ENCODE measurements around the gene PDE10A.

The PDE10A gene

GRCh38 chr6:165662749-165663376 lies at the start of gene PDE10A:
Gene PDE10A (minus strand): TSS chr6:165663241. CDS start chr6:165662811, 430 bp downstream.
- H3K9ac ChIP-seq (ENCODE audit: low read depth, low read length): no peak within 1 kb of the TSS
- peaks cover 40% of the 10 kb centered on the region for H3K4me1 ChIP-seq (ENCODE audit: control insufficient read depth, insufficient read depth, low read length)
- no peaks in the 10 kb centered on the region for H3K36me3 ChIP-seq (ENCODE audit: control insufficient read depth, insufficient read depth, low read length)
- H3K9me3 ChIP-seq (ENCODE audit: control insufficient read depth, insufficient read depth, low read length): no peaks in the 10 kb centered on the region
- no peak within 1 kb of the TSS for H3K27ac ChIP-seq (ENCODE audit: low read depth, low read length)
- H3K4me3 ChIP-seq (ENCODE audit: low read depth, low read length): peak within 1 kb of the TSS; percentile 56
- peaks cover 87% of the 10 kb centered on the region for H3K27me3 ChIP-seq (ENCODE audit: control insufficient read depth, insufficient read depth, low read length)

GRCh38 chr6:165708985-165709576 lies 46.0 kb upstream of the PDE10A start:
- Histone ChIP-seq H3K9ac (ENCODE audit: low read depth, low read length) (no peak overlapping the region), H3K27ac (ENCODE audit: low read depth, low read length) (no peak overlapping the region), H3K9me3 (ENCODE audit: control insufficient read depth, insufficient read depth, low read length) (no peaks in the 10 kb centered on the region), H3K4me1 (ENCODE audit: control insufficient read depth, insufficient read depth, low read length) (peaks cover 10% of the 10 kb centered on the region), H3K27me3 (ENCODE audit: control insufficient read depth, insufficient read depth, low read length) (no peaks in the 10 kb centered on the region), H3K36me3 (ENCODE audit: control insufficient read depth, insufficient read depth, low read length) (no peaks in the 10 kb centered on the region), H3K4me3 (ENCODE audit: low read depth, low read length) (no peak overlapping the region)

- no peak overlapping the region for H3K9ac ChIP-seq (ENCODE audit: low read depth, low read length)
- H3K4me1 ChIP-seq (ENCODE audit: control insufficient read depth, insufficient read depth, low read length): peaks cover 10% of the 10 kb centered on the region
- H3K9me3 ChIP-seq (ENCODE audit: control insufficient read depth, insufficient read depth, low read length): no peaks in the 10 kb centered on the region
- no peaks in the 10 kb centered on the region for H3K36me3 ChIP-seq (ENCODE audit: control insufficient read depth, insufficient read depth, low read length)
- H3K27ac ChIP-seq (ENCODE audit: low read depth, low read length): no peak overlapping the region
- H3K27me3 ChIP-seq (ENCODE audit: control insufficient read depth, insufficient read depth, low read length): no peaks in the 10 kb centered on the region
- no peak overlapping the region for H3K4me3 ChIP-seq (ENCODE audit: low read depth, low read length)
Measured at GRCh38 chr6:165707067-165707853, 44.2 kb upstream of the PDE10A start.

GRCh38 chr6:165705941-165706340 lies 42.9 kb upstream of the PDE10A start:
- Histone ChIP-seq H3K27ac (ENCODE audit: low read depth, low read length) (no peak overlapping the region), H3K9me3 (ENCODE audit: control insufficient read depth, insufficient read depth, low read length) (no peaks in the 10 kb centered on the region)

GRCh38 chr6:165704045-165704748 lies 41.2 kb upstream of the PDE10A start:
- H3K36me3 ChIP-seq (ENCODE audit: control insufficient read depth, insufficient read depth, low read length): no peaks in the 10 kb centered on the region
- no peaks in the 10 kb centered on the region for H3K9me3 ChIP-seq (ENCODE audit: control insufficient read depth, insufficient read depth, low read length)
- no peak overlapping the region for H3K27ac ChIP-seq (ENCODE audit: low read depth, low read length)
- no peaks in the 10 kb centered on the region for H3K4me1 ChIP-seq (ENCODE audit: control insufficient read depth, insufficient read depth, low read length)
- H3K27me3 ChIP-seq (ENCODE audit: control insufficient read depth, insufficient read depth, low read length): no peaks in the 10 kb centered on the region
- H3K4me3 ChIP-seq (ENCODE audit: low read depth, low read length): no peak overlapping the region
- H3K9ac ChIP-seq (ENCODE audit: low read depth, low read length): no peak overlapping the region

More at GRCh38 chr6:165705941-165706340, 42.9 kb upstream of the PDE10A start:
- H3K27me3 ChIP-seq (ENCODE audit: control insufficient read depth, insufficient read depth, low read length): no peaks in the 10 kb centered on the region
- H3K9ac ChIP-seq (ENCODE audit: low read depth, low read length): no peak overlapping the region
- H3K4me1 ChIP-seq (ENCODE audit: control insufficient read depth, insufficient read depth, low read length): peaks cover 8% of the 10 kb centered on the region
- no peak overlapping the region for H3K4me3 ChIP-seq (ENCODE audit: low read depth, low read length)
- no peaks in the 10 kb centered on the region for H3K36me3 ChIP-seq (ENCODE audit: control insufficient read depth, insufficient read depth, low read length)

GRCh38 chr6:165702669-165703068 lies 39.6 kb upstream of the PDE10A start:
- Histone ChIP-seq H3K4me3 (ENCODE audit: low read depth, low read length) (no peak overlapping the region), H3K27me3 (ENCODE audit: control insufficient read depth, insufficient read depth, low read length) (no peaks in the 10 kb centered on the region), H3K27ac (ENCODE audit: low read depth, low read length) (no peak overlapping the region), H3K36me3 (ENCODE audit: control insufficient read depth, insufficient read depth, low read length) (no peaks in the 10 kb centered on the region), H3K9me3 (ENCODE audit: control insufficient read depth, insufficient read depth, low read length) (no peaks in the 10 kb centered on the region), H3K4me1 (ENCODE audit: control insufficient read depth, insufficient read depth, low read length) (no peaks in the 10 kb centered on the region), H3K9ac (ENCODE audit: low read depth, low read length) (no peak overlapping the region)

- no peaks in the 10 kb centered on the region for H3K9me3 ChIP-seq (ENCODE audit: control insufficient read depth, insufficient read depth, low read length)
- no peaks in the 10 kb centered on the region for H3K4me1 ChIP-seq (ENCODE audit: control insufficient read depth, insufficient read depth, low read length)
- H3K27me3 ChIP-seq (ENCODE audit: control insufficient read depth, insufficient read depth, low read length): no peaks in the 10 kb centered on the region
- H3K4me3 ChIP-seq (ENCODE audit: low read depth, low read length): no peak overlapping the region
- H3K36me3 ChIP-seq (ENCODE audit: control insufficient read depth, insufficient read depth, low read length): no peaks in the 10 kb centered on the region
- no peak overlapping the region for H3K9ac ChIP-seq (ENCODE audit: low read depth, low read length)
- no peak overlapping the region for H3K27ac ChIP-seq (ENCODE audit: low read depth, low read length)
Measured at GRCh38 chr6:165701564-165702354, 38.7 kb upstream of the PDE10A start.

GRCh38 chr6:165701005-165701404 lies 38.0 kb upstream of the PDE10A start:
- Histone ChIP-seq H3K9ac (ENCODE audit: low read depth, low read length) (no peak overlapping the region), H3K4me1 (ENCODE audit: control insufficient read depth, insufficient read depth, low read length) (no peaks in the 10 kb centered on the region), H3K9me3 (ENCODE audit: control insufficient read depth, insufficient read depth, low read length) (no peaks in the 10 kb centered on the region), H3K36me3 (ENCODE audit: control insufficient read depth, insufficient read depth, low read length) (no peaks in the 10 kb centered on the region), H3K27ac (ENCODE audit: low read depth, low read length) (no peak overlapping the region), H3K4me3 (ENCODE audit: low read depth, low read length) (no peak overlapping the region), H3K27me3 (ENCODE audit: control insufficient read depth, insufficient read depth, low read length) (no peaks in the 10 kb centered on the region)

GRCh38 chr6:165698868-165699267 lies 35.8 kb upstream of the PDE10A start:
- no peak overlapping the region for H3K4me3 ChIP-seq (ENCODE audit: low read depth, low read length)
- no peaks in the 10 kb centered on the region for H3K4me1 ChIP-seq (ENCODE audit: control insufficient read depth, insufficient read depth, low read length)
- no peaks in the 10 kb centered on the region for H3K36me3 ChIP-seq (ENCODE audit: control insufficient read depth, insufficient read depth, low read length)
- no peaks in the 10 kb centered on the region for H3K9me3 ChIP-seq (ENCODE audit: control insufficient read depth, insufficient read depth, low read length)
- H3K27ac ChIP-seq (ENCODE audit: low read depth, low read length): no peak overlapping the region
- no peaks in the 10 kb centered on the region for H3K27me3 ChIP-seq (ENCODE audit: control insufficient read depth, insufficient read depth, low read length)
- H3K9ac ChIP-seq (ENCODE audit: low read depth, low read length): no peak overlapping the region

- no peaks in the 10 kb centered on the region for H3K9me3 ChIP-seq (ENCODE audit: control insufficient read depth, insufficient read depth, low read length)
- no peak overlapping the region for H3K27ac ChIP-seq (ENCODE audit: low read depth, low read length)
- H3K4me3 ChIP-seq (ENCODE audit: low read depth, low read length): no peak overlapping the region
- H3K36me3 ChIP-seq (ENCODE audit: control insufficient read depth, insufficient read depth, low read length): no peaks in the 10 kb centered on the region
- no peak overlapping the region for H3K9ac ChIP-seq (ENCODE audit: low read depth, low read length)
- H3K4me1 ChIP-seq (ENCODE audit: control insufficient read depth, insufficient read depth, low read length): 0 out of 2 replicates have a peak, but pooled peaks cover 2% of the 10 kb centered on the region
- H3K27me3 ChIP-seq (ENCODE audit: control insufficient read depth, insufficient read depth, low read length): no peaks in the 10 kb centered on the region
Measured at GRCh38 chr6:165697171-165697570, 34.1 kb upstream of the PDE10A start.

Data from HUES48 (cell line).